ENCODE measurements around the gene ITGA7. TPM values are rescaled to one million over a fixed set of nuclear protein-coding genes. Genes with fewer than 3 reads are reported as not detected.

The ITGA7 gene
- polyA plus RNA-seq, 1 donor from 2014 or later = 13.5 TPM

DNA sequence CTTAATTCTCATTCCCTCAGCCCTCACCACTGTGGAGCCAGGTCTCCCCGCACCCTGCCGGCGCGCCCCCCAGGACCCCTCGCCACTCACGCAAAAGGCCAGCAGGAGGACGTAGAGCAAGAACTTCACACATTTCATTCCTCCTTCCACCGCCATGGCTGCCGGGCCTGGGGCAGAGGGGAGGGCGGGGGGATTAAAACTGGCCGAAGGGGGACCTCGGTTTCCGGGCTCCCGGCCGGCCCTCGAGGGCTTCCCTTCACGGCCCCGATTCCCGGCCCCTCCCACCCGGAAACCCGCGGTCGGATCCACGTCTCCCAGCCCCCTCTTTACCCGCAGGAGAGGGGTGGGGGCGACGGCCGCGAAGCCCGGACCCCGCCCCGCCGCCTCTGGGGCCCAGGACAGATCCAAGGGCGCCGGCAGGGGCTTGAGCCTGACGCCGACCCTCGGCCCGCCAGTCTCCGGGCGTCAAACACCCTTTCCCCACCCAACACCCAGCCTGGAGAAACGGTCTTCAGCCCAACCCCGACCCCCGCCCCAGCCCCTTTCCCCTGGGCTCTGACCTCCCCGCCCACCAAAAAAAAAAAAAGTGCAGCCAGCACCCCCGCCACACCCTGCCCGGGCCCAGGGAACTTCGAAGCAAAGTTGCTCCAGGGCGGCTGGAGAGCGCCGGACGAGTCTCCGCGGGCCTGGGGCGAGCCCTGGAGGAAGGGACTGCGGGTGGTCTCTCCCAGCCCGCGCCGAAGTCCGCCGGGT lies 20.7 kb upstream of the ITGA7 start:
- peak overlapping the region; percentile 97 for H3K9ac ChIP-seq (ENCODE audit: low read length)
- H3K36me3 ChIP-seq (ENCODE audit: insufficient read depth, low read length) = peaks cover 3% of the 10 kb centered on the region
- H3K4me3 ChIP-seq (ENCODE audit: low read length) = peak overlapping the region; percentile 91
- peak overlapping the region; percentile 100 for H3K27ac ChIP-seq (ENCODE audit: low read length)
- peak overlapping the region; percentile 90 for H3K4me2 ChIP-seq (ENCODE audit: low read length)
- TF ChIP-seq TAF1 (IDR thresholded peaks at IDR 0.05; ENCODE audit: low read depth) (peak; percentile 16), POLR2AphosphoS5 (IDR thresholded peaks at IDR 0.05) (peak; percentile 29), MXI1 (conservative IDR thresholded peaks at IDR 0.05; ENCODE audit: poor library complexity, severe bottlenecking) (no peak)
- H3K9me2 ChIP-seq (ENCODE audit: insufficient read depth, low read length) = no peaks in the 10 kb centered on the region
- H2AFZ ChIP-seq (ENCODE audit: low read depth, low read length) = no peak overlapping the region
- H4K20me1 ChIP-seq (ENCODE audit: insufficient read depth) = no peaks in the 10 kb centered on the region
- H3K79me2 ChIP-seq (replicated peaks; ENCODE audit: insufficient read depth, low read length) = peaks cover 24% of the 10 kb centered on the region
- H3K9me3 ChIP-seq (ENCODE audit: low read length) = no peaks in the 10 kb centered on the region
- H3K27me3 ChIP-seq (ENCODE audit: insufficient read depth, low read depth, low read length) = no peaks in the 10 kb centered on the region
- no peaks in the 10 kb centered on the region for H3F3A ChIP-seq (ENCODE audit: insufficient read depth, low read length, poor library complexity, severe bottlenecking)

DNA sequence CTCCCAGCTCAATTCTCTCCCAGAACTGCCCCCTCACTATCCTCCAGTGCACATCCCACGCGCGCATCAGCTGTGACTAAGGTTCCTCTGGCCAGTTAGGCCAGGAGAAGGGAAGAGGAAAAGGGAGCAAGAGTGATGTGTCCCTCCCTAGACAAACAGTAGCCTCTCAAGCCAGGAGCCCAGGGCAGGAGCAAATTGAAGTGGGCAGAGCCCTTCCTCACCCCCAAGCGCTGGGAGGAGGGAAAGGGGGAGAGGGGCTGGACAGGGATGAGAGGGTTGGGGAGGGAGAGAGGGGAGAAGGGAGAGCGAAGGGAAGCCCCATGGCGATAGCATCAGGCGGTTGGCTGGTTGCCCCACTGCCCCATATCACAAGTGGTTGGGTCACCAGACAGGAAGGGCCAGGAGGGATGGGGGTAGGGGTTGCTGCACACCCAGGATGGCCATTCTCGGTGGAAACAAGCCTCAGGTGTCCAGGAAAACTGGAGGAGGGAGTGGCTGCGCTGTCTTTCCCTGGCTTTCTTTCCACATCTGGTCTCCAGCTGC lies 20.0 kb upstream of the ITGA7 start:
- peaks cover 24% of the 10 kb centered on the region for H3K79me2 ChIP-seq (replicated peaks; ENCODE audit: insufficient read depth, low read length)
- H3K9ac ChIP-seq (ENCODE audit: low read length) = peak overlapping the region; percentile 97
- peak overlapping the region; percentile 100 for H3K27ac ChIP-seq (ENCODE audit: low read length)
- H3K36me3 ChIP-seq (ENCODE audit: insufficient read depth, low read length) = peaks cover 3% of the 10 kb centered on the region
- H3K4me2 ChIP-seq (ENCODE audit: low read length) = peak overlapping the region; percentile 90
- no peaks in the 10 kb centered on the region for H3K9me2 ChIP-seq (ENCODE audit: insufficient read depth, low read length)
- H4K20me1 ChIP-seq (ENCODE audit: insufficient read depth) = no peaks in the 10 kb centered on the region
- TF ChIP-seq SMC3 (conservative IDR thresholded peaks at IDR 0.05; ENCODE audit: poor library complexity) = no peak
- no peak for TF ChIP-seq MXI1 (conservative IDR thresholded peaks at IDR 0.05; ENCODE audit: poor library complexity, severe bottlenecking)
- TF ChIP-seq, protein P1, sequence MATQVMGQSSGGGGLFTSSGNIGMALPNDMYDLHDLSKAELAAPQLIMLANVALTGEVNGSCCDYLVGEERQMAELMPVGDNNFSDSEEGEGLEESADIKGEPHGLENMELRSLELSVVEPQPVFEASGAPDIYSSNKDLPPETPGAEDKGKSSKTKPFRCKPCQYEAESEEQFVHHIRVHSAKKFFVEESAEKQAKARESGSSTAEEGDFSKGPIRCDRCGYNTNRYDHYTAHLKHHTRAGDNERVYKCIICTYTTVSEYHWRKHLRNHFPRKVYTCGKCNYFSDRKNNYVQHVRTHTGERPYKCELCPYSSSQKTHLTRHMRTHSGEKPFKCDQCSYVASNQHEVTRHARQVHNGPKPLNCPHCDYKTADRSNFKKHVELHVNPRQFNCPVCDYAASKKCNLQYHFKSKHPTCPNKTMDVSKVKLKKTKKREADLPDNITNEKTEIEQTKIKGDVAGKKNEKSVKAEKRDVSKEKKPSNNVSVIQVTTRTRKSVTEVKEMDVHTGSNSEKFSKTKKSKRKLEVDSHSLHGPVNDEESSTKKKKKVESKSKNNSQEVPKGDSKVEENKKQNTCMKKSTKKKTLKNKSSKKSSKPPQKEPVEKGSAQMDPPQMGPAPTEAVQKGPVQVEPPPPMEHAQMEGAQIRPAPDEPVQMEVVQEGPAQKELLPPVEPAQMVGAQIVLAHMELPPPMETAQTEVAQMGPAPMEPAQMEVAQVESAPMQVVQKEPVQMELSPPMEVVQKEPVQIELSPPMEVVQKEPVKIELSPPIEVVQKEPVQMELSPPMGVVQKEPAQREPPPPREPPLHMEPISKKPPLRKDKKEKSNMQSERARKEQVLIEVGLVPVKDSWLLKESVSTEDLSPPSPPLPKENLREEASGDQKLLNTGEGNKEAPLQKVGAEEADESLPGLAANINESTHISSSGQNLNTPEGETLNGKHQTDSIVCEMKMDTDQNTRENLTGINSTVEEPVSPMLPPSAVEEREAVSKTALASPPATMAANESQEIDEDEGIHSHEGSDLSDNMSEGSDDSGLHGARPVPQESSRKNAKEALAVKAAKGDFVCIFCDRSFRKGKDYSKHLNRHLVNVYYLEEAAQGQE (IDR thresholded peaks at IDR 0.05; ENCODE audit: borderline replicate concordance) = no peak
- no peak for TF ChIP-seq EZH2 (IDR thresholded peaks at IDR 0.05; ENCODE audit: borderline replicate concordance, insufficient read depth, low read length, poor library complexity, severe bottlenecking)
- no peak for TF ChIP-seq TAF1 (IDR thresholded peaks at IDR 0.05; ENCODE audit: low read depth)
- TF ChIP-seq RAD21 (conservative IDR thresholded peaks at IDR 0.05) = no peak
- no peak for TF ChIP-seq CTCF (IDR thresholded peaks at IDR 0.05; ENCODE audit: poor library complexity, severe bottlenecking)
- TF ChIP-seq POLR2AphosphoS5 (IDR thresholded peaks at IDR 0.05) = no peak
- TF ChIP-seq EP300 (conservative IDR thresholded peaks at IDR 0.05; ENCODE audit: poor library complexity, severe bottlenecking) = no peak
- H3F3A ChIP-seq (ENCODE audit: insufficient read depth, low read length, poor library complexity, severe bottlenecking) = no peaks in the 10 kb centered on the region
- H3K27me3 ChIP-seq (ENCODE audit: insufficient read depth, low read depth, low read length) = no peaks in the 10 kb centered on the region
- H2AFZ ChIP-seq (ENCODE audit: low read depth, low read length) = no peak overlapping the region
- peak overlapping the region; percentile 91 for H3K4me3 ChIP-seq (ENCODE audit: low read length)
- no peaks in the 10 kb centered on the region for H3K9me3 ChIP-seq (ENCODE audit: low read length)

Data from neural cell (in vitro differentiated cells).